ENCODE measurements around the gene GNB1L.

GNB1L gene

DNA sequence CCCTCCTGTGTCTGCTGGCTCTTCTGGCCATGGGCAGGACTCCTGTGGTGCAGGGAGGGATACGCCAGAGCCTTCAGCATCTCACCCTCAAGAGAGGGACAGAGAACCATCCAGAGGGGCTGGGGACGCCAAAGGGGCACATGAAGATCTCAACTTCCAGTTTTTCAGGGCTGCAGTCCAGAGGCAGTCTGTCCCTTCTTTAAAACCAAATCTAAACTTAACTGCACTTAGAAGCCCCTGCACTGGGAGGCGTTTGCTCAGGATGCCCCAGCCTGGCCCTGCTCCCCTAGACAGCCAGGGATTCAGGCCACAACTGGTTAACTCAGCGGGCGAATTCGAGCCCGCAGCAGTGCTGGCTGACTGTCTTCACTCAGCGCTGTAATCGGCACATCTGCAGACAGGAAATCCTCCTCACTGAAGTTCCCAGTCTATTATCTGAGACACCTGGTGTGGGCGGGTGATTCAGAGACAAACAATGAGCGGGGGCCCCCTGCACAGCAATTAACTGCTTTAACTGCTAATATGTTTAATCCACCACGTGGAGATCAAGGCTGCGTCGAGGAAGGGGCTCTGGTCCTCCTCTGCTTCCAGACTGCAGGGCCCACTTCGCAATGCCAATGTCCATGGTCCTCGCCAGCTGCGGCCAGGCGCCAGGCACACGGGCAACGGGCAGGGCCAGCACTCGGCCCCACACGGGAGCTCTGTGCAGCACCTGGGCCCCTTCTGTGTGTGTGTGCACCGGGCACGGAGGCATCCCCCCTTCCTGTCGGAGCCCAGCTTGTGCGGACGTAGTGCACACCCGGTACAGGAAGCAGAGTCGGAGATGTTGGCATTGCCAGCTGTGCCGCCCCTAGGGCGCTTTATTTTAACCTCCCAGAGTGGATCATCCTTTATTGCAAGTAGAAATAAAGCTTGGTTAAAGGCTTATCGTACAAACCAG is 36.9 kb upstream of the GNB1L start:
- H3K4me3 ChIP-seq (ENCODE audit: low read depth, low read length) = no peak overlapping the region
- CTCF ChIA-PET = interaction anchor here (1.0 to 9.2 kb wide), 6 partner anchors 7 to 161 kb away, joined by 4 to 58 read pairs (median 5); no protein-coding TSS in a partner anchor
- DNase-seq (ENCODE audit: low read depth, low spot score) = no peak
- POLR2A ChIA-PET = interaction anchor here (0.6 to 2.2 kb wide), 2 partner anchors 10 to 24 kb away, joined by 3 to 7 read pairs; no protein-coding TSS in a partner anchor
- TF ChIP-seq, protein P1, sequence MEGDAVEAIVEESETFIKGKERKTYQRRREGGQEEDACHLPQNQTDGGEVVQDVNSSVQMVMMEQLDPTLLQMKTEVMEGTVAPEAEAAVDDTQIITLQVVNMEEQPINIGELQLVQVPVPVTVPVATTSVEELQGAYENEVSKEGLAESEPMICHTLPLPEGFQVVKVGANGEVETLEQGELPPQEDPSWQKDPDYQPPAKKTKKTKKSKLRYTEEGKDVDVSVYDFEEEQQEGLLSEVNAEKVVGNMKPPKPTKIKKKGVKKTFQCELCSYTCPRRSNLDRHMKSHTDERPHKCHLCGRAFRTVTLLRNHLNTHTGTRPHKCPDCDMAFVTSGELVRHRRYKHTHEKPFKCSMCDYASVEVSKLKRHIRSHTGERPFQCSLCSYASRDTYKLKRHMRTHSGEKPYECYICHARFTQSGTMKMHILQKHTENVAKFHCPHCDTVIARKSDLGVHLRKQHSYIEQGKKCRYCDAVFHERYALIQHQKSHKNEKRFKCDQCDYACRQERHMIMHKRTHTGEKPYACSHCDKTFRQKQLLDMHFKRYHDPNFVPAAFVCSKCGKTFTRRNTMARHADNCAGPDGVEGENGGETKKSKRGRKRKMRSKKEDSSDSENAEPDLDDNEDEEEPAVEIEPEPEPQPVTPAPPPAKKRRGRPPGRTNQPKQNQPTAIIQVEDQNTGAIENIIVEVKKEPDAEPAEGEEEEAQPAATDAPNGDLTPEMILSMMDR (IDR thresholded peaks at IDR 0.05; ENCODE audit: insufficient read depth, low read length, missing control alignments) = no peak

DNA sequence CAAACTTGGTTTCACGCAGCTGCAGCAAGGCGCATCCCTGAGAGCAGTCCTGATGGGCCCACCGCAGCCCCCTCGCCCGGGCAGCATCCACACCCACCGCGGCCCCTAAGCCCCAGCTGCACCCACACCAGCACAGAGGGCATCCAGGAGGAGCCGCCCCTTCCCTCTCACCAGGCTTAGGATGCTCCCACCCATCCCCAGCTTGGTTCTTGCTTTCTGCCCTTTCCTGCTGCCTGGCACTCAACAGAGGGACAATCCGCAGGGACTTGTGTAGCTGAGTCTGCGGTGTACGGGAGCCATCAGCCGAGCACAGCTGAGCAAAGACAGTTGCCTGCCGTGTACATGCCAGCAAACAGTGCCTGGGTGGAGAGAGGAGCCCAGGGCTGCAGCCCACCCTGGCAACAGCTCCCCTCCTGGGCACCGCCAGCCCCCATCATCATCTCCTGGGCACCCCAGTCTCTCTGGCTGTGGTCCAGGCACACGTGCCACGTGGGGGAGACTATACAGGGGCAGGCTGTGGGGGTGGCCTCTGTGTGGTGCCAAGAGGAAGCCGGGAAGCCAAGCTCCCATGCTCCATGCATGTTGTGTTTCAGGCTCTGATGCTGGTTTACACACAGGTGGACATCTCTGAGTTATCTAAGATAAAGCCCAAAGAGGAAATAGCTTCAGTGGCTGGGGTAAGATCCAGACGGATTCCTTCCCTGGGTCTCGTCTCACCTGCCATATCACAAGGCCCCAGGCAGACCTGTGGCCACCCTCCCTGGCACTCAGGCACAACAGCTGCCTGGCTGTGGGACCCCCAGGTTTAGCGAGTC is 36.0 kb upstream of the GNB1L start:
- CTCF ChIA-PET = interaction anchor here (4.5 to 9.2 kb wide), 2 partner anchors 20 to 160 kb away, joined by 17 to 58 read pairs; no protein-coding TSS in a partner anchor

DNA sequence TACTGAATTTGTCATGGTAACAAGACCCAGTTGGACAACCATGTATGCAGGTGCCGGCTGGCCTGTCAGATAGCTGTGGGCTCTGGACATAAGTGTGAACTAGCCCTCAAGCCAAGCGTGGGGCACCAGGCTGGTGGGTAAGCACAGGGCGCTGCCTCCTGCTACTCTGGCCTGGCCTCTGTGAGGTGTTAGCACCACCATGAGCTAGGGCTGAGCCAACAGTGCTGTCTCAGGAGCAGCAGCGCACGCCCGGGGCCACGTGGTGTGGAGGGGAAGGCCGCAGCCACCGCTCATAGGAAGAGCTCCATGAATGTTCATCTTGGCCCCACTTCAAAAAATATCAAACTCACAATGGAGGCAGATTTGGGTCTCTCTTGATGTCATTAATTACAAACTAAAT is 35.3 kb upstream of the GNB1L start:
- ChIA-PET CTCF (interaction anchor here (4.5 to 9.2 kb wide), 2 partner anchors 20 to 159 kb away, joined by 17 to 58 read pairs; no protein-coding TSS in a partner anchor), POLR2A (interaction anchor here (2.2 kb wide), 1 partner anchor 9 kb away, joined by 7 read pairs; no protein-coding TSS in a partner anchor)
- H3K4me3 ChIP-seq (ENCODE audit: low read depth, low read length) = no peak overlapping the region
- DNase-seq (ENCODE audit: low read depth, low spot score) = no peak
- TF ChIP-seq, protein P1 (IDR thresholded peaks at IDR 0.05; ENCODE audit: insufficient read depth, low read length, missing control alignments) = no peak

More for the DNA sequence above, 36.0 kb upstream of the GNB1L start:
- POLR2A ChIA-PET = interaction anchor here (2.2 kb wide), 1 partner anchor 9 kb away, joined by 7 read pairs; no protein-coding TSS in a partner anchor
- TF ChIP-seq, protein P1 (IDR thresholded peaks at IDR 0.05; ENCODE audit: insufficient read depth, low read length, missing control alignments) = no peak
- DNase-seq (ENCODE audit: low read depth, low spot score) = no peak
- no peak overlapping the region for H3K4me3 ChIP-seq (ENCODE audit: low read depth, low read length)

DNA sequence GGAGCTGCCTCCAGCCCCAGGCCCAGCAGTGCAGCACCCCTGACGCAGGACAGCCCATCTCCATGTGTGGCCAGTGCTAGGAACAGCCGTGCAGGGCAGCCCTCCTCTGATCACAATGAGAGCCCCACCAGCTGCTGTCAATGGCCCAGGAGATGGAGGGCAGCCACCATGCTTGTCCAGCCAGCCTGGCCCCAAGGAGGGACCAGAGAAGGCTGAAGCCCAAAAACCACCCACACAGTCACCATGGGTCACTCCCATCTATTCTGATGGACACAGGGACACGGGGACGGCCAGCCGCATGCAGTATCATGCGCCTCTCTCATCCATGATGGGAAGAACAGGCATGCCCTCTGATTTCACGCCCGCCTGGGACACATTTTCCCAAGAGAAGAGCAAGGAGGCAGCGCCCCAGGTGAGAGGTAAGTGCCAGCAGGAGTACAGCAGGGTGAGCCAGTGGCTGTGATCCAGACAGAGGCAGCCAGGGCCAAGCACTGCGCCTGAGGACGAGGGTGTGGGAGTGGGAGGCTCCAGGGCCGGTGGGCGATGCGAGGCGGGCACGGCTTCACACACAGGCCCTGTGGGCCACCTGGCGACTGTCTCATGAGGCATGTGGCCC is 33.6 kb upstream of the GNB1L start:
- TF ChIP-seq, protein P1 (IDR thresholded peaks at IDR 0.05; ENCODE audit: insufficient read depth, low read length, missing control alignments) = no peak
- ChIA-PET POLR2A (no interaction called here), CTCF (interaction anchor here (9.2 kb wide), 1 partner anchor 158 kb away, joined by 58 read pairs; no protein-coding TSS in a partner anchor)
- no peak for DNase-seq (ENCODE audit: low read depth, low spot score)
- H3K4me3 ChIP-seq (ENCODE audit: low read depth, low read length) = no peak overlapping the region

DNA sequence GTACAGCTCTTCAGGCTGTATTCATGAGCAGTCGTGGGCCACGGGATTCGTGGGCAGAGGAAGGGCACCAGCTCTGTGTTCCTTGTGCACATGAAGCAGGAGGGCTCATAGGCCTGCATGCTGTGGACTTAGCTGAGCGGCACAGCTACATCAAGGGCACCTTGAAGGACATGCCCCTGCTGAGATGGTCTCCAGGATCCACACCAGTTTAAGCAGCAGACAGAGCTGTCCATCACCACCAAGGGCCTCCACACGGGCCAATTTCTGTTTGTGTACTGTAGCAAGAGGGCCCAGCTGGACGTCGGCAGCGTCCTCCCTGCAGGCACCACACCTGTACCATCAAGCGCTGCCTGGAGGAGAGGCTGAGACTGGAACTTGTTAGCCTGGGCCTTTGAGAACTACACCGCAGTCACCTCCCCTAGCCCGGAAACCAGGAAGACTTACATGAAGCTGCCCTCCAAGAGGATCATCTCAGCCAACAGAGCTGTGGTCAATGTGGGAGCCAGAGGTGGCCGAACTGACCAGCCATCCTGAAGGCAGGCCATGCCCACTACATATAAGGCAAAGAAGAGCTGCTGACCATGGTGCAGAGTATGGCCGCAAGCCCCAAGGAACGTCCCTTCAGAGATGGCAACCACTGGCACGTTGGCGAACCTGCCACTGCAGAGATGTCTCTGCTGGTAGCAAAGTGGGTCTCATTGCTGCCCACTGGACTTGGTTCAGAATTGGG is 32.7 kb upstream of the GNB1L start:
- ChIA-PET CTCF (interaction anchor here (2.0 to 9.2 kb wide), 2 partner anchors 23 to 157 kb away, joined by 12 to 58 read pairs; no protein-coding TSS in a partner anchor), POLR2A (no interaction called here)
- no peak overlapping the region for H3K4me3 ChIP-seq (ENCODE audit: low read depth, low read length)
- TF ChIP-seq, protein P1 (IDR thresholded peaks at IDR 0.05; ENCODE audit: insufficient read depth, low read length, missing control alignments) = no peak
- DNase-seq (ENCODE audit: low read depth, low spot score) = no peak
